ENCODE measurements around the gene PEMT. TPM values are rescaled to one million over a fixed set of nuclear protein-coding genes. Genes with fewer than 3 reads are reported as not detected.

PEMT gene
- total RNA-seq, 1 experiment from 2014 or later = 53.1 TPM

GRCh38 chr17:17590141-17590751, 1.3 kb downstream of the PEMT start:
- Mint-ChIP-seq H3K27me3 (ENCODE audit: low read depth) (no peaks in the 10 kb centered on the region), H3K36me3 (no peaks in the 10 kb centered on the region), H3K4me3 (peak overlapping the region; percentile 95), H3K9me3 (no peaks in the 10 kb centered on the region), H3K27ac (peak overlapping the region; percentile 50), H3K4me1 (peaks cover 19% of the 10 kb centered on the region)
- CTCF ChIA-PET = interaction anchor here (0.6 to 1.8 kb wide), 9 partner anchors 11 to 202 kb away, joined by 3 to 14 read pairs (median 3); partner anchors contain the start of gene RASD1
- ATAC-seq (no peak), DNase-seq (ENCODE audit: low spot score) (no peak)
- TF ChIP-seq ATF6 (CRISPR knock-in tag; IDR thresholded peaks at IDR 0.05) (no peak), SP1 (CRISPR knock-in tag; conservative IDR thresholded peaks at IDR 0.05) (no peak), TEAD1 (CRISPR knock-in tag; IDR thresholded peaks at IDR 0.05) (no peak), IRF1 (CRISPR knock-in tag; IDR thresholded peaks at IDR 0.05) (no peak), ELF4 (CRISPR knock-in tag; IDR thresholded peaks at IDR 0.05; ENCODE audit: low read depth) (no peak), NFATC4 (CRISPR knock-in tag; IDR thresholded peaks at IDR 0.05) (no peak), ZNF232 (CRISPR knock-in tag; IDR thresholded peaks at IDR 0.05) (no peak), ESRRA (CRISPR knock-in tag; IDR thresholded peaks at IDR 0.05; ENCODE audit: borderline replicate concordance) (no peak), FOXK1 (CRISPR knock-in tag; IDR thresholded peaks at IDR 0.05) (no peak)
- POLR2A ChIA-PET = interaction anchor here (1.4 to 2.4 kb wide), 2 partner anchors 23 to 93 kb away, joined by 4 to 6 read pairs; partner anchors contain the start of gene RASD1

- no peaks in the 10 kb centered on the region for H3K27me3 Mint-ChIP-seq (ENCODE audit: low read depth)
- no peaks in the 10 kb centered on the region for H3K36me3 Mint-ChIP-seq
- peaks cover 16% of the 10 kb centered on the region for H3K4me1 Mint-ChIP-seq
- peak overlapping the region; percentile 72; the same call in 1 of the 2 replicates for H3K27ac Mint-ChIP-seq
- no peak for DNase-seq (ENCODE audit: low spot score)
- no peaks in the 10 kb centered on the region for H3K9me3 Mint-ChIP-seq
- no peak for ATAC-seq
- POLR2A ChIA-PET = no interaction called here
- H3K4me3 Mint-ChIP-seq = no peak overlapping the region
- no peak for TF ChIP-seq ZNF219 (CRISPR knock-in tag; IDR thresholded peaks at IDR 0.05; ENCODE audit: borderline replicate concordance)
- TF ChIP-seq ELF4 (CRISPR knock-in tag; IDR thresholded peaks at IDR 0.05; ENCODE audit: low read depth) = no peak
- TF ChIP-seq ZNF416 (CRISPR knock-in tag; IDR thresholded peaks at IDR 0.05) = no peak
- no peak for TF ChIP-seq ZNF512 (CRISPR knock-in tag; IDR thresholded peaks at IDR 0.05; ENCODE audit: borderline replicate concordance)
- no peak for TF ChIP-seq ZNF232 (CRISPR knock-in tag; IDR thresholded peaks at IDR 0.05)
- no peak for TF ChIP-seq ZMAT4 (CRISPR knock-in tag; IDR thresholded peaks at IDR 0.05)
- TF ChIP-seq ATF2 (CRISPR knock-in tag; IDR thresholded peaks at IDR 0.05; ENCODE audit: borderline replicate concordance, low read depth) = no peak
- TF ChIP-seq TEAD1 (CRISPR knock-in tag; IDR thresholded peaks at IDR 0.05) = no peak
- no peak for TF ChIP-seq FOXP1 (CRISPR knock-in tag; IDR thresholded peaks at IDR 0.05; ENCODE audit: borderline replicate concordance)
- no peak for TF ChIP-seq ATF6 (CRISPR knock-in tag; IDR thresholded peaks at IDR 0.05)
- TF ChIP-seq HMGA2 (CRISPR knock-in tag; IDR thresholded peaks at IDR 0.05) = no peak
- no peak for TF ChIP-seq AFF4 (CRISPR knock-in tag; IDR thresholded peaks at IDR 0.05; ENCODE audit: borderline replicate concordance)
- no peak for TF ChIP-seq GABPB1 (CRISPR knock-in tag; IDR thresholded peaks at IDR 0.05)
- CTCF ChIA-PET = interaction anchor here (1.5 kb wide), 1 partner anchor 26 kb away, joined by 7 read pairs; no protein-coding TSS in a partner anchor
These were observed 3.7 kb downstream of the PEMT start for GRCh38 chr17:17587614-17588337.

Data from WTC11 (cell line).